NOMO-1 (cell line): ENCODE results near the gene ANO4.
A peak's percentile ranks its signal among the peaks of the same experiment; 100 is the strongest.

ENCODE experiments used
- DNase-seq, 2 experiments: peaks; one replicate each; lab custom pipeline; 2025; ENCODE audit not compliant: unreplicated experiment in 2 of 2; lab: John Stamatoyannopoulos, UW

Gene ANO4

GRCh38 chr12:100800723-100801122 is 6.1 kb downstream of the ANO4 start:
- no peak for DNase-seq

- DNase-seq: no peak
These were observed 6.7 kb downstream of the ANO4 start for GRCh38 chr12:100801320-100801719.

GRCh38 chr12:100808777-100809176 is 14.2 kb downstream of the ANO4 start:
- DNase-seq: no peak

DNA sequence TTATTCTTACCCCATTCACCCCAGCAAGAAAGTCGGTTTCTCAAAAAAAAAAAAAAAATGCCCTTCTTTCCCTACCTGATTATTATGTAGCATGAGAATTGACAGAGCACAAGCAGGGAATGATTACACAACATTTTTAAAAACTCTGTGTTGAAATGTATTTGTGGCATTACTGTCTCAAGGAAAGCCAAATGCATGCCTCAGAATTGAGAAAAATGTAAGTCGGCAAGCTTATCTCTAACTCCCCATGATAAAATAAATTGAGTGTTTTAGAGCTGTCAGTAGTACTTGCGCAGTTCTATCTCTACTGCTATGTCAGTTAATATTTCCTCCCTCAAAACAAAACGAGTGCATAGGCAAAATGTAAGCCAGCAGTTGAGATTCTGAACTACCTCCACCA is 25.7 kb downstream of the ANO4 start:
- DNase-seq: no peak

DNA sequence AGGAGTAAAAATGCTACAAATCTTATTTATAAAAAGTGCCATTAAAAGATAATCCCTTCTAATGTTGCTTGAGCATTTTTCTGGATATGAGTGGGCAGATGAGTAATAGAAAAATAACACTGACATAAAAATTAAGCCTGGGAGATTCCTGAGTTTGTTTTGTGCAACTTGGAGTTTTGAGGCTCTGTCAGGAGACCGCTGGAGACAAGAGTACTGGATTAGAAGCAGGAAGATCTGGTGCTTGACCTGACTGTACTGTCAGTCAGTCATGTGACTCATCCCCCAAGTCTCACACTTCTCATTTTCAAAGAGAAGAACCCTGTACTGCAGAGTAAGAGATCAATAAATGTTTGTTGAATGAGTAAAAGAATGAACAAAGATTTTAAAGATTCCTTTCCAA is 29.4 kb downstream of the ANO4 start:
- DNase-seq: no peak

DNA sequence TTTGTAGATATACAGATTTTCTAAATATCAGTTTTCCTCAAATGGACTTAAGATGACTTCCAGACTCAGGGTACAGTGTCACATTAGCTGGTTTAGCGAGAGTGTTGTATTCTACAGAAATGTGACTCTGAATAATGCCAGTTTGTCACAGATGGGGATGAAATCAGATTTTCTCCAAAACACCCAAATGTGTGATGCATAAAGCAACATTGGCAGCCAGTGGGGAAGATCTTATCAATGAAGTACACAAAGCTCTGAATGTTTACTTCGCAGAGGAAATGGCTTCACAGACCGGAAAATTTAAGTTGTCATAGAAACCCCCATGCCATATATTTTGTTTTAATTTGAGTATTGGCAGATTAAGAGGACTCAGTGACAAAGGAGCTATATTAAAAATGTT is 29.9 kb downstream of the ANO4 start:
- no peak for DNase-seq

- no peak for DNase-seq
These were observed 31.7 kb downstream of the ANO4 start for GRCh38 chr12:100826323-100826722.

GRCh38 chr12:100827901-100828520 is 33.4 kb downstream of the ANO4 start:
- DNase-seq: peak in 1 of 2 experiments; percentile 16

DNA sequence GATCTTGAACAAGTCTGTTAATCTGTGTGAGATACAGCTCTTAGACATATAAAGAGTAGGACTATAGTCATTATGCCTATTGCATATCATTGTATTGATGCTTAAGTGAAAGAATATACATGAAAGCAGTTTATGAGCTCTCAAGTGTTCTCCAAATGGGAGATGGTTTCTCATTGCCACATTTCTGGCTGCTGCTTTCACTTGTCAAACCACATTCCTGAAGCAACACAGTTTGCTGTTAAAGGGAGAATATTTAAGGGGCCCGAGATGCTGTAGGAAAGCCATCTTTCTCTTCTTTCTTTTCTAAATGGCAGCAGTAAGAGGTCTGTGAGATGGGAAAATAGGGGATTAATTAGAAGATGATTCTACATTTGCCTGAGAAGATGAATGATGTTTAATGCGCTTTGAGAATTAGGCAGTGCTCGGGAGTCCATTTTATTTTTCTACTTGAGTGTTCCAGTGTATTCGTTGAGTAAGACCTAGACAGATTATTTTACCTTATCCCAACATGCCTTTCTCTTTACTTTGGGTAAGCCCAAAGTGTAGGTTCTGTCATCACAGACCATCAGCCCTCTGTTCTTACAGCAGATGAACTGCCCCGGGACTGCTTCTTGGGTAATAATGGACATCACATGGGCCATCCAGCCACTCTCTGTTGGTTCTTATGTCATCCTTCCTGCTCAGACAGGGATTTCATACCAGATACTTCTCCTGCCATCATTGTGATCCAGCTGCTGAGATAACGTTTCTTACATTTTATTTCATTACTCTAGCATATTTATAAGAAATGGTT is 35.6 kb downstream of the ANO4 start:
- DNase-seq: no peak

DNA sequence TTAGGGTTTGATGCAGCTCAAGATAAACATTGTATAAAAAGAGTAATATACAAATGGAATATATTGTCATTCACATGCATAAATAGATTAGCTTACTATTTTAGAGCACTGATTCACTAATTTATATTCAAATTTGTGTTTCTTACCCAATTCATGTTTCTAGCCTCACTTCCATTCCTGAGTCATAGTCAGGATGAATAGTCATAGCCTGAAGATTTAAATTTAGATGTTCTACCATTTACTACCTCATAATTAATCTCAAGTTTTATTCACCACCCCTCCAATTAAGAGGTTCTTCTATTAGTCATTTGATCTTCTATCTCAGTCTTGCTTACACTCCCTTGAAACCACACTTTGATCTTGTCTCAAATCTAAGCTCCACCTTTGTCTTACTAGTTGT is 38.7 kb downstream of the ANO4 start:
- no peak for DNase-seq

GRCh38 chr12:100840748-100841147 is 46.2 kb downstream of the ANO4 start:
- DNase-seq: no peak

DNA sequence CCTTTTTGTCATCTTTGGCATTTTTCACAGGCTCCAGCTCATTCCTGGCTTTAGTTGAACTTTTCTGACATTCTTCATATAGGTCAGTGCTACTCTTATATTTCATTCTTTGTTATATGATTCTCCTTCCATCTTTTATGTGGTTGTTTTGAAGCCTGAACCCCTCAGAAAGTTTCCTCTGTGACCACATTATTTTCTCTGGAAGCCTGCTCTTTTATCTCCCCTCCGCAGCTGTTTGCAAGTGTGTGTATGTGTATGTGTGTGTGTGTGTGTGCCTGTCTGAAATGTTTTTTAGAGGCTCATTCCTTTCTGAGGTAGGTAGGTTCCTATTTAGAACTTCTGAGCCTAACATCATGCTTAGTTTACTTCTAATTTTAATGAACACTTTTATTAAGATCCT is 47.6 kb downstream of the ANO4 start:
- no peak for DNase-seq

- no peak for DNase-seq
These were observed 48.5 kb downstream of the ANO4 start for GRCh38 chr12:100843061-100843460.

- no peak for DNase-seq
These were observed 50.5 kb downstream of the ANO4 start for GRCh38 chr12:100845095-100845494.

GRCh38 chr12:100851637-100852036 is 57.1 kb downstream of the ANO4 start:
- DNase-seq: no peak

GRCh38 chr12:100857418-100857817 is 62.8 kb downstream of the ANO4 start:
- DNase-seq: no peak

DNA sequence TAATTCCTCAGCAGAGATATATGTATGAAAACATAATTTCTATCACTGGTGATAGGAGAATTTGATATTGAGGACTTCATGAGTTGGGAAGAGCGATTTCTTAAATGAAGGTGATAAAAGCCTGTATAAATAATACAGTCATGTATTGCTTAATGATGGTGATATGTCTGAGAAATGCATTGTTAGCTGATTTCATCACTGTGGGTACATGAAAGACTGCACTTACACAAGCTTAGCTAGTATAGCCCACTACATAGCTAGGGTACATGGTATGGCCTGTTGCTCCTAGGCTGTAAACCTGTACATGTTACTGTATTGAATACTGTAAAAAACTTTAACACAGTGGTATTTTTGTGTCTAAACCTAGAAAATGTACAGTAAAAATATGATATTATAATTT is 63.4 kb downstream of the ANO4 start:
- DNase-seq: no peak

DNA sequence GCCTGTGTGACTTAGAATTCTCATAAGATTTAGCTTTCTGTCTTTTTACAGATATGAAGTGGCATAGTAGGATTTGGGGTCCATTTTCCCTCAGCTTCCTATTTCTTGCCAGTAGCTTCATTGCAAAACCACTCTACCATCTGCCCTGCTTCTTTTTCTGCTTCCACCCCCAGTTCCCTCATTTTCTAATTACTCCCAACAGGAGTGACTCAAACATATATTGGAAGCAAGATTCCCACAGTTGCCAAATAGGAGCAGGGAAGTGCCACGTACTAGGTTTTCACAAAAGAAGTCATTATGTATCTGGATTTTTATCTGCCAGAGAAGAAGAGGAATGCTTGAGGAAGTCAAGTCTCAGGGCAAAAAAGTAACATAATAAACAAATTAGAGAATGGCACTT is 64.1 kb downstream of the ANO4 start:
- DNase-seq: no peak

DNA sequence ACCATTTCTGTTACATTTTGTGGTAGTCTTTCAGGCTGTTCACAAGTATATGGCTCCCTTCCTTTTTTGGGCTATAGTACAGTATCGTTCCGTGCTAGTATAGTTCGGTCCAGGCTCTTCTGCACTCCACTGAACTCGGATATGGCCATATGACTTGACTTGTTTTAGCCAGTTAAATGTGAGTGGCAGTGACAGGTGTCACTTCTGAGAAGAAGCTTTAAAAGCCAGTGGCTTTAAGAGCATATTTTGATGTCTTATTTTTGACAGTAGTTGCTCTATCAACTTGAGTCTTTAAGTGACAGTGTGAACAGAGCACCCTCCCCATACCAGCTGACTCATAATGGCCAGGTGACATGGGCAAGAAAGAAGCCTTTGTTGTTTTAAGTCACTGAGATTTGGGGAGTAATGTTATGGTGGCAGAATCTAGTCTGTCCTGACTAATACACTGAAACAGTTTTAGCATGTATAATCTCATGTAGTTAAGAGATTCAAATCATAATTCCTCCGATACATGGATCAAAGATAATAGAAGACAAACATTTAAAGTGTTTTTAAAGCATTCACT is 64.6 kb downstream of the ANO4 start:
- no peak for DNase-seq

- no peak for DNase-seq
These were observed 66.0 kb downstream of the ANO4 start for GRCh38 chr12:100860611-100861010.

GRCh38 chr12:100862676-100863075 is 68.1 kb downstream of the ANO4 start:
- DNase-seq: no peak

DNA sequence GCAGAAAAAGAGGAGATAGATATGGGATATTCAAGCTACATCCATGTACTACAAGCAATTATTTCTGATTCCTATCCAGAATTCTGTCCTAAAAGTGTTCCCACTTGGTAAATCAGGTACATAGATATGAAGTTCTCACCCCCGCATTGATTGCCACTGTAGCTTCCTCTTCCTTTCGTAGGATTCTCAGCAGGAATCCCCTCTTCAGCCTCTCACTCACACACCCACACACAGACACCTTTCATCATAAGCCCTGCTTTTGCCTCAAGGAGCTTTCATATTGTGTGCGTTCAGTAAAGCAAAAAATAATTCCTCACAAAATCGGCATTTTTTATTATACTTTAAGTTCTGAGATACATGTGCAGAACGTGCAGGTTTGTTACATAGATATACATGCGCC is 69.8 kb downstream of the ANO4 start:
- DNase-seq: no peak
